Endometrium (tissue), 2 donors: ENCODE data around the gene WFS1.

Experiments
- FAIRE-seq: peaks from 2 replicates; lab custom pipeline; 2012; peaks lifted over from hg19 to GRCh38; lab: Jason Lieb, UNC
- donor health status: control.
- donor health status: control.

WFS1 gene, protein sequence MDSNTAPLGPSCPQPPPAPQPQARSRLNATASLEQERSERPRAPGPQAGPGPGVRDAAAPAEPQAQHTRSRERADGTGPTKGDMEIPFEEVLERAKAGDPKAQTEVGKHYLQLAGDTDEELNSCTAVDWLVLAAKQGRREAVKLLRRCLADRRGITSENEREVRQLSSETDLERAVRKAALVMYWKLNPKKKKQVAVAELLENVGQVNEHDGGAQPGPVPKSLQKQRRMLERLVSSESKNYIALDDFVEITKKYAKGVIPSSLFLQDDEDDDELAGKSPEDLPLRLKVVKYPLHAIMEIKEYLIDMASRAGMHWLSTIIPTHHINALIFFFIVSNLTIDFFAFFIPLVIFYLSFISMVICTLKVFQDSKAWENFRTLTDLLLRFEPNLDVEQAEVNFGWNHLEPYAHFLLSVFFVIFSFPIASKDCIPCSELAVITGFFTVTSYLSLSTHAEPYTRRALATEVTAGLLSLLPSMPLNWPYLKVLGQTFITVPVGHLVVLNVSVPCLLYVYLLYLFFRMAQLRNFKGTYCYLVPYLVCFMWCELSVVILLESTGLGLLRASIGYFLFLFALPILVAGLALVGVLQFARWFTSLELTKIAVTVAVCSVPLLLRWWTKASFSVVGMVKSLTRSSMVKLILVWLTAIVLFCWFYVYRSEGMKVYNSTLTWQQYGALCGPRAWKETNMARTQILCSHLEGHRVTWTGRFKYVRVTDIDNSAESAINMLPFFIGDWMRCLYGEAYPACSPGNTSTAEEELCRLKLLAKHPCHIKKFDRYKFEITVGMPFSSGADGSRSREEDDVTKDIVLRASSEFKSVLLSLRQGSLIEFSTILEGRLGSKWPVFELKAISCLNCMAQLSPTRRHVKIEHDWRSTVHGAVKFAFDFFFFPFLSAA

DNA sequence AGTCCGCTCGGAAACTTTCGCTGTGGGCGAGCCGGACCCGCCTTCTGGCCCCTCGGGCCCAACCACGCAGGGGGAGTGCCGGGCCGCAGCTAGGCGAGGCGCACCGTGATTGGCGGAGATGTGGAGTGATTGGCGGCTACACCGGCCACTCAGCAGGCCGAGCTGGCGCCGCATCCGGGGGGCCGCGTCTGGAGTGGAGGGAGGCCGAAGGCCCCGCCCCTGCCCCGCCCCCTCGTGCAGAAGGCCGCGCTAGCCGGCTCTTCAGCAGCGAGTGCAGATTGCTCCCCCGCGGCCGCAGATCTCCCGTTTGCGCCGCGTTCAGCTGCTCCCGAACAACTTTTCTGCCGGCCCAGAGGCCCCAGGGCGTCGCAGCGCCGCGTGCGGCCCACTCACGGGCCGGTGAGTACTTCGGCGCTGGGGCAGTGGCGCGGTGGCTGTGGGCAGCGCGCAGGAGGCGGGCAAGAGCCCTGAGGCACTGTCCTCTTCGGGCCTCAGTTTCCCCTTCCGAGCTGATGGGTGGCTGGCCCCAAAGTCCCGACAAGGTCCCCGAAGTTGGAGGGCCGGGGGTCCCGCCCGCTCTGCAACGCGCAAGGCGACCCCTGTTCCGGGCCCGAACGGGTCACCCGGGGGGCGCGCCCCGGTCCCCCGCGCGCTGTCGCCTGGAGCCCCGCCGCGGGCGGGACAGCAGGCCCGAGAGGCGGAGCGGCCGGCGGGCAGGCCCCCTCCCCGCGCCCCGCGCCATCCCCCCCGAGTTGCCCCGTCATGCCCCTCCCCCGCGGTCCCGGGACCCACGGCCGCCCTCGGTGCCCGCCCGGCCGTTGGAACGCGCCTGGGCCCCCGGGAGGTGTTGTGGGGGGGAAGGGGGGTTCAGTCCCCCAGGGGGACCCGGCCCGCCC, at the start of gene WFS1:
TSS of gene WFS1 (plus strand) at position 235 of the 896 bp plus-strand sequence. CDS start 7,606 bp downstream, outside the sequence.
- peak; percentile 78 for FAIRE-seq

DNA sequence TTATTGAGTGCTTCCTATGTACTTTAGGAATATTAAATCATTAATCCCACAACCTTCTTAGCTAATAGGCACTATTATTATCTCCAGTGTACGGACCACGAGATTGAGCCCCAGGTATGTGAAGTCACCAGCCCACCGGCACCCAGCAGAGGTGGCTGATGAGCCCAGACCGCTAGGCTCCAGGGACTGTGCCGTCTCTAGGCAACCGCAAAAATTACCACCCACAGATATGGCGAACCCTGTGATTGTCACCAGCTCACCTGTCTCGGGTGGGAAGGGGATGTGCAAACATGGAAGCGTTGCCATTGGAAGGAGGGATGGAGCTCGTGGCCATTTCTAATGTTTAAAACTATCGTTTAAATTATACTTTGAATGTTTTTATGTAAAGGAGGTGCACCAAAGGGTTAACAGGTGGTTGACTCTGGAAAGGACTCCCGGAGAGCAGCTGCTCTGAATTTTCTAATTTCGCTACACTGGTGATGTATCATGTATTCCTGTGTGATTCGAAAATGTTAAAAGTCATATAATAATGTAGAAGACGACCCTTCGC, 48.3 kb upstream of the WFS1 start:
- no peak for FAIRE-seq

DNA sequence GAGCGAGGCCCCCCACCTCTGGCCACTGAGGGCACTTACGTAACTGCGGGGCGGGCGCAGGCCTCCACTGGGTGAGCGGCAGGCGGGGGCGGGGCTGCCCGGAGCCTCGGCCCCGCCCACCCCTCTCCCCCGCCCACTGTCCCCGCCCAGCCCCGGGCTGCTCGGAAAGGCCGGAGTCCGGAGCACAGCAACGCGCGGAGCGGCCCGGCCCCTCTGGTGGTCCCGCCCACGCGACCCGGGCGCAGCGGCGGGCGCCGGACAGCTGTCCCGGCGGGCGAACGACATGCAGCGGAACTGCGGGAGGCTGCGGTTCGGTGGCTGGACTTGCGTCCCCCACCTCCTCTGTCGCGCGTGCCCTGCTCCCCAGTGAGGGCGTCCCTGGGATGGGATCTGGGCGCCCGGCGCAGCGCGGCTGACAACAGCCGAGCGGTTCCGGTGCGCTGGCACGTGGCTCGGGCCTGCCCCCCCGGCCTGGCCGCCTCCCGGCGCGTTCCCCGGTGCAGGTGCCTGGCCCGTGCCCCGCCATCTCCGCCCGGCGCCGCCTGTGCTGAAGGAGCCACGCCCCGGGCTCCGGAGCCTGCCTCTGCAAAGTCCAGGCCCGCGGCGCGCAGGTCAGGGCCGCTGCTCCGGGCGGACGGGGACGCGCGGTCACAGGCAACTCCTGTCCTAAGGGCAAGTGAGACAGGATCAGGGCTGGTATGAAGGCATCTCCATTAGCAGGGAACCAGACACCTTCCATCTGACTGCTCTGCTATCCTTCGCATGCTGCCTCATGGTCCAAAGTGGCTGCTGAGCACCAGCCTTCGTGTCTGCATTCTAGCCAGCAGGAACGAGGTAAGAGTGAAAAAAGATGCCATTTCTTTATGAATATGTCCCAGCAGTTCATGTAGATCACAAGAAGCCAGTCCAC, 47.5 kb upstream of the WFS1 start:
- FAIRE-seq = no peak

DNA sequence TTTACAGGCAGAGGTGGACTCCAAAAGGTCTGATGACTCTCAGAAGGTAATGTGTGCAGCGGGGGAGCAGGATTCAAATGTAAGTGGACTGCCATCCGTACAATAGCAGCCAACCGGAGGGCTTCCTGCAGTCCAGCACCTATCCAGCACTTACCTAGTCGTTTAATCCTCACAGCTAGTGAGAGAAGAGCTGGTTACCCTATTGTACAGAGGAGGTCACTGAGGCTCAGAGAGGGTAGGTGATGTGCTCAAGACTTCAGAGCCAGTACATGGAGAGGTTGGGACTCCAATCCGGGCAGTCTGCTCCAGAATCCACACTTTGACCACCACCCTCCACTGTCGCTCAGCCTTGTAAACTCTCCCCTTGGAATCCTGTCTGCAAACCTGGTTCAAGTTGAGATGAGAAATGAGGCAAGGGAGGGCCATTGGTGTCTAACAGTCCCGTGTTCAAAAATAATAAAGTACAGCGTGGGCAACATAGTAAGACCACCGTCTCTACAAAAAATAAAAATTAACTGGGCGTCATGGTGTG, 46.8 kb upstream of the WFS1 start:
- no peak for FAIRE-seq

DNA sequence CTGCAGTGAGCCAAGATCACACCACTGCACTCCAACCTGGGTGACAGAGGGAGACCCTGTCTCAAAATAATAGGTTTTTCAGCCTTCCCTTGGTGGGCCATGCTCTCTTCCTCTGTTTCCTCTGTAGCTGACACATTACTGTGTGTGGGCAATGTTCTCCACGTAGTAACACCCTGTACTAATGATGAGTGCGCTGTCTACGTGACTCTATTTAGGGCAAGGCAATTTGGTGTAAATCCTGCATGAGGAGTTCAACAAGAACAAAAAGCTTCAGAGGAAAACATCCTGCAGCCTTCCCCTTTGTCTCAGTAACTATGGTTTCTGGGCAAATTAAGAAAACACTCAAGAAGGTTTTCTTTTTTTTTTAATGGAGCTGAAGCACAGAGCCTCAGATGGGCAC, 44.9 kb upstream of the WFS1 start:
- FAIRE-seq = no peak

DNA sequence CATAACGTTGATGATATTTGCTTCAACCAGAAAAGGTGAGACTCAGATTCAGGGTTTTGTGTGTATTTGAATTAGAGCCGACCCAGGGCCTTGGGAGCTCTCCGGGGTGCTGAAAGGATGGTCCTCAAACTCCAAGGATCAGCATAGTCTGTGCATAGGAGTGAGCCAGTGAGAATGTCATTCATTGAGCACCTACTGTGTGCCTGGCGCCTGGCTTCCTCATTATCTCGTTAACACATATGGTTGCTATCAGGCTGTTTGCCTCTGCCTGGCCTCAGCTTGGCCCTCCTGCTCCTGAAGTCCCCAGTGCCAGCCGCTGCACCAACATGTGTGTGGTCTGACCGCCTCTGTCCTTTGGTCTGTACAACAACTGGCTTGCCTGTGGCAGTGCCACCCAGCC, 44.2 kb upstream of the WFS1 start:
- FAIRE-seq = no peak

DNA sequence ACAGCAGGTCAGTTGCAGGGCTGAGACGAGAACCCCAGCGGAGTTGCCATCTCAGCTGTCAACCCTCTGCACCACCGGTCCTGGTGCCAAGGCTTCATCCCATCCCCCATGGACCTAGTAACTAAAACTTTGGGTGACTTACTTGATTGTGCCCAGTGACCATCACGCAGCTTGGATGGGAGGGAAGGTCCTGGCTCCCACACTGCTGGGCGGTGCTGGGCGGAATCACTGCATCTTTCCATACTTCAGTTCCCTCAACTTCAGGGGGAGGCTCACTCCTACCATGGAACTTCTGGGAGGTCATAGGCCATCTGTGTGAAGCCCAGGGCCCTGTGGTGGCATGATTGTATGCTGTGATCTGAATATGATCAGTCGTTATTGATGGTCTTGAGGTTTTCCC, 43.1 kb upstream of the WFS1 start:
- no peak for FAIRE-seq

DNA sequence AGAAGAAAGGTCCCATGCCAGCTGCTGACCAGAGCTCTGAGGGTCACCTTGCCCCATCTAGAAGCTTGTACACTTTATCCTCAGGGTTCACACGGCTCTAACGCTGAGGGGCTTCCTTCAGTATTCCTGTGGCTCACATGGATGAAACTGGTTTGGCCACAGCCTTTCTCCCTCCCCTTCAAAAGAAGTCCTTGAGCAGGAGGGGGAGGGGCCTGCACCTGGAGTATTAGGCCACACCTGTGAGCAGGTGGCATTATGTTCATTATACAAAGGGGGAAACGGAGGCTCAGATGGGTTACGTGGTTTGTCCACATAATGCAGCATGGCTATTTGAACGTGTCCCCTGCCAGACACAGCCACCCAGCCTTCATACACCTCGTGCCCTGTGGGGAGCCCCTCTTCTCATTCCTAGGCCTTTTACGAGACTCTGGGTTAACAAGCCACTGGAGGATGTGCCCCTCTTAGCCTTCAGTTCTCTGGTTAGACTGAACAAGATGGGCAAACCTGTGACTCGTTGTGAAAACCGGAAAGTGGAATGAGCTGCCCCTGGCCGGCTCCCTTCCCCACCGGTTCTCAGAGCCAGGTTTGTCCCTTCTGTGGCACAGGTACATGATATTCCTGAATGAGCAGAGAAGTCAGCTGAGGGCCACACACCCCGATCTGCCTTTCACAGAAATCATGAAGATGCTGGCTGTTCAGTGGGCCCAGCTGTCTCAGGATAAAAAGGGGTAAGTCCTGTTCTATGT, 42.1 kb upstream of the WFS1 start:
- no peak for FAIRE-seq

DNA sequence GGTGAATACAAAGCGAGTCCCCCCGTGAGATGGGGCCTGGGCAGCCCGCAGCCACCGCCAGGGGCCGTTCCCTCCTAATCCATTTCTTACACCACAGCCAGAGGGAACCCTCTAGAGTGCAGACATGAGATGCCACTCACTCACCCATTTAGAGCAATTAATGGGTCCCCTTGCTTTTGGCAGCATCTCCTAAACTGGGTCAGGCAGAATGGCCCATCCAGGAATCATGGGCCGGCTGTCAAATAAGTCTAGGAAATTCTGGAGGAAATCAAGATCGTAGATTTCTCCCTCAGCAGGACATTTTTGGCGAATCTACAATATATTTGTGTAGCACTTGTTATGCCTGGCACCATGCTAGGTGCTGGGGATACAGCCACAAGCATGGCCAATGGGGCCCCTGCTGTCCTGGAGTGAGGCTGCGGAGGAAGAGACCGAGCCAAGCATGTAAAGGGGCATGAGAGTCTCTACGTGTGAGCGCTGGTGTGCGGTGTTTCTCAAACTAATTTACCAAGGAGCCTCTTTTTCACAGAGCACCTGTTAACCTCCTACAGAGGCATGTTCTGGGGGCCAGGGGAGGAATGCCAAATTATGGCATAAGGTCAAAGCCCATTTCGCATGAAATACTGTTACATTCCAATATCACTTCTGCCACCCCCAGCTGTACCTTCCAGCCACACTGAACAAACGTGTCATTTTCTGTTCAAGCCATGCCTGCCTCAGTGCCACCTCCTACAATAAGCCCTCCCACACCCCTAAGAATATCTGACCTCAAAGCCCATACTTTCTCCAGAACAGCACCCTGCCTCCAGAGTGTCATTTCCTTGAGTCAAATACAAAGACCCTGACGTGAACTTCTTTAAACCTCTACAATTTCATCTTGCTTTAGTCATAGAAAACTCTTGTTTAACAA, 41.2 kb upstream of the WFS1 start:
- no peak for FAIRE-seq

DNA sequence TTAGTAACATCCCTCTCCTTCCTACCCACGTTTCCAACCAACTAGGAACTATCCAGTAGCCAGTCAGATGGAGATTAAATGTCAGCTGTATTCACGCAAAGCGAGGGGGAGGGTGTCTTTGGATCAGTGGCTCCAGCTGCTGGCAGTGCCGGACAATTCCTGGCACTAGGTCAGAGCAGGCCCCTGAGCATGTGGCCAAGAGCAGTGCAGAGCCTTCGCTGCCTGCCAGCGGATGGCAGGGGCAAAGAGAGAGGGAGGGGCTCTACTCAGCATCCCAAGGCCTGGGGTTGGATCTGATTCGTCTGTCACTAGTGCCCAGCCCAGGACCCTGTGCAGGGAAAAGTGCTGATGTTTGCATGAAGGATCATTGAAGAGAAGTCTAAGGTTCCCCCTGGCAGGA, 40.6 kb upstream of the WFS1 start:
- FAIRE-seq = no peak

DNA sequence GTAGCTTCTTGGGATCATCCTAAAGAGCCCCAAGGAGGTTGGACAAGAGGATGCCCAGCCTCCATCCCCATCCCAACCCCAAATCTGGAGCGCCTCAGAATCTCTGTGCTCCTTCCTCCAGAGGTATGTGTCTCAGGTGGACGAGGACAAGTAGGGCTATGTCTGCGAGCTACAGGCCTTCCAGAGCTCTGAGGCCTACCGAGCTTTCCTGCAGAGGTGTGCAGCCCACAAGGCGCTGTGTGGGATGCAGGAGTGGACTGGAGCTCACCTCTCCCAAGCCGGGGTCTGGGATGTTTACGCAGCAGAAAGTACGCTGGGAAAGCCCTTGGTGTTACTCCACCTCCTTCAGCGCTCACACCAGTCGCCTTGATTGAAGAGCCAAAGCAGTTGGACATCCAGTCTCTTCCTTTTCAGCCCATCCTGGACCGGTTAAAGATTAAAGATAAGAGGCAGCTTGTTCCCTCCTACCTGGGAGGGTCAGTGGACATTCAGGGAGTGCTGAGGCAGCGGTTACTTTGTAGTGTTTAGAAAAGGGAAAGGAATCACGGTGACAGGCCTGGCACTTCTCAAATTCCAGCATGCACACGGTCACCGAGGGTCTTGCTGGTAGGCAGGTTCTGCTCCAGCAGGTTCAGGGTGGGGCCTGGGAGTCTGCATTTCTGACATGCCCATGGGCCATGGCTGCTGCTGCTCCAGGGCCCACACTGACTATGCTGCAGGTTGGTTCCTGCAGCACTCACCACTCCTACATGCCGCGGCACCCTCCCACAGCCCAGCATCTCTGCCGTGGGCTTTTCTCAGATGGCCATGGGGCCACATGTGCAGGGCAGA, 39.8 kb upstream of the WFS1 start:
- no peak for FAIRE-seq

DNA sequence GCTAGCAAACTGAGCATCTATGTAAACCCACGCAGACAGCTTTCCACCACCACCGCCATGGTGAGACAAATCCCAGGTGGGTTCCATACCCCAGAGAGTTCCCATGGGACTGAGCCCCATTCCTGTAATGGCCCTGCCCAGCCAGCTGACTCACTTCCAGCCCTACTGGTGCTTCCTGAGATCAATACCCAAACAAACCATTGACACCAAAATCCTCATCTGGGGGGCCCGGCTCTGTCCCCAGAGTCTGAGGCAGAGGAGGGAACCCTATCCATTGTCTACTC, 39.2 kb upstream of the WFS1 start:
- no peak for FAIRE-seq

DNA sequence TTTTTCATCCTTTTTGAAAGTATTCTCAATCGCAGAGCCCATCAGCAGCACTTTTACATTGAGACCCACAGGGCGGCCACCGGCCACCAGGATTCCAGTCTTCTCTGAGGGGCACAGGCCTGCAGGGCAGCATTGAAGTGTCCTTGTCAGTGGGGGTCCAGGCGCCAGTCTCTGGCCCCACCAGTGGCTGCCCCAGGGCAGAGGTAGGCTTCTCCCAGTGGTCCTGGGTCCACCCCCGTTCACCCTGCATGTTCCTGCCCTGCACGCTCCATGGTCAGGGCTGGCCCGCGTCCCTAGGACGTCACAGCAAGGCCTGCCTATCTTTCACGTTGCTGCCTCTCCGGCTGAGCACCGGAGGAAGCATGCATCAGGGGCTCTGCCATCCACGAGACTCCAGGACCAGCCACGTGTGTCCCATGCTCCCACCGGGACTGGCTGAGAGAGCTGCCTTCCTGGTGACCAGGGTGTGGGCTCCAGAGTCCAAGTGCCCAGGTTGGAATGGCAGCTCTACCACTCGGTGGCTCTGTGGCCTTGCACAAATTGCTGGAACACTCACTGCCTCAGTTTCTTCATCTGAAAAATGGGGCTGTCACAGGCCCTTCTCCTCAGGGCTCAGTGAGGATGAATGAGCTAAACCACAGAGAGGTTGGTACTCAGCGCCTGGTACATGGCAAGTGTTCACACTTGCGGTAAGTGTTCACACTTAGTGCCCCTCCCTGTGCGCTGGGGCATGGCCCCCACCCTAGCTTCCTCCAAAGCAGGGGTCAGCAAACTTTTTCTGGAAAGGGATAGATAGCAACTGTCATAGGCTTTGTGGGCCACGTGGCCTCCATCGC, 38.6 kb upstream of the WFS1 start:
- FAIRE-seq = no peak

DNA sequence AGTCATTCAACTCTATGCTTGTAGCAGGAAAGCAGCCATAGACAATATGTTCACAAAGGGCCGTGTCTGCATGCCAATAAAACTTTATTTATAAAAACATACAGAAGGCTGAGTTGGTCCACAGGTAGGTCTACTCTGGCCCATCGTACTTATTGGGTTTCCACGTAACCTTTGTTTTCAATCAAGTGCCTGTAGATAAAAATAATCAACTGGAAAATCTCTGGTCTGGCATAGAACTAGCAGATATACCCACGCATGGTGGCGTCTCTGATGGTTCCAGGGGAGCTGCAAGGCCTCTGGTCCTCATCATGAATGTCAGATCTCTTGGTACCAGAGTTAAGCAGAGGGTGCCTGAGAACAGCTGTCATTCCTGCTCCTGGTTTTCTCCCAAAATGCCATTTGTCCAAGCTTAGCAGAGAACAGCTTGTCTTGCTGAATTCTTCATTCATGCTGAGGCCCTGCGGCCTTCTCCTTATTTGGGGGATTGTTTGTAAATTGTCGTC, 37.9 kb upstream of the WFS1 start:
- no peak for FAIRE-seq

DNA sequence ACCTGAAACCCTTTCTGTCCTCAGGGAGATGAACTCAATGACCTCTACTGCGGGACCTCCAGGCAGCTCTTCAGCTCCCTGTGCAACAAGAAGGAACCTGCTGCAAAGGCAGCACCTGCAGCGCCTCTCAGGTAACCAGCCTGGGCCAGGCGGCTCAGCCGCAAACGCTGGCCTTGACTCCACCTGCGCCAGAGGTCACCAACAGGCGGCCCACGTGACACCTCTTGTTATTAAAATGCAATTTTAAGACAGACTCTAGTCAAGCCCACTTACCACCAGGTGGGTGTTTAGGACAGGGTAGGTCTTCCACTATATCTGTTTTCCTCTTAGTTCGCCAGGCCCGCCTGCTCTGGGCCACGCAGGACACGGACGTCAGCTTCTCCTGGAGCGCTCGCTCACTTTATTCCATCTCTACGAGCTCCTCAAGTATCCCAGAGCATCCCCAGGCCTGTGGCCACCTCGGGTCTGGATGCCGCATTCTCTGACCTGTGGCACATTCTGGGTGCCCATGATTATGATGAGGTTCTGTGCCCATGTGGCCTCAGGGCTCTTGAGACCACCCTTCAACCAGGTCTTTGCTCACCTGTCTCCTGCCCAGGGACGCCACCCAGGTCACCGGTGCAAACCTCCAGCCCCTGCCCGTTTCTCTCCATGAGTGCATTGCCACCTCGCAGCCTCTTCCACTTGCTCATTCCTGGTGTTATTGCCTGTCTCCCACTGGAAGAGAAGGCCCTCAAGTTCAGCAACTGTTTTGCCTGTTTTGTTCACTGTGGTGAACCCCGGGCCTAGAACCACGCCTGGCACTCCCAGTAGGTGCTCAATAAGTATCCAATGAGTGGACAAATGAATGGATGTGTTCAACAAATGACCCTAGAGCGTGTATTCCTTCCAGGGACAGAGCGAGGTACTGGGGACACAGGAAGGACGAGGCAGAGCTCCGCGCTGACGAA, 36.5 kb upstream of the WFS1 start:
- FAIRE-seq = no peak

DNA sequence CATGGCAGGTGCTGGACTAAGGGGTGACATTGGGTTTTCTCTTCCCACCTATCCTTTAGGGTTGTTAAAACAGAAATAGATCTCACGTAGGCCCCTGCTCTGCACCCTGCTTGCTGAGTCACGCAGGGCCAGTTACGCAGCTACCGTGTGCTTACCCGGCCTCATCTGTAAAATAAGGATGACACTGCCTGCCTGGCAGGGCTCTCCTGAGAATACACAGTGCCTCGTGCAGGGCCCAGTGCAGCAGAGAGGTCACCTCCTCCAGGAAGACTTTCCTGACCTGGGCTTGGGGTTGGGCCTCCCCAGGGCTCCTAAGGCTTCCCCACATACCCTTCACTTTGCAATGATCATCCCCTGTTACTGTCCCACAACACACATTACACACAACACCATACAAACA, 35.7 kb upstream of the WFS1 start:
- no peak for FAIRE-seq
